HG02678 (cell line): ENCODE results near the gene PRKG2.
"Not testable (repeated sequence)": the region's sequence is repeated elsewhere in the genome, so short reads cannot be mapped to it uniquely, and the experiment has no call there.

Experiments
- ATAC-seq: cut with Tn5 transposase; IDR thresholded peaks from one replicate; pipeline ENCODE4 v1.9.1; 2021; ENCODE audit warnings: mild to moderate bottlenecking, moderate library complexity; ENCODE audit not compliant: unreplicated experiment

The PRKG2 gene, protein sequence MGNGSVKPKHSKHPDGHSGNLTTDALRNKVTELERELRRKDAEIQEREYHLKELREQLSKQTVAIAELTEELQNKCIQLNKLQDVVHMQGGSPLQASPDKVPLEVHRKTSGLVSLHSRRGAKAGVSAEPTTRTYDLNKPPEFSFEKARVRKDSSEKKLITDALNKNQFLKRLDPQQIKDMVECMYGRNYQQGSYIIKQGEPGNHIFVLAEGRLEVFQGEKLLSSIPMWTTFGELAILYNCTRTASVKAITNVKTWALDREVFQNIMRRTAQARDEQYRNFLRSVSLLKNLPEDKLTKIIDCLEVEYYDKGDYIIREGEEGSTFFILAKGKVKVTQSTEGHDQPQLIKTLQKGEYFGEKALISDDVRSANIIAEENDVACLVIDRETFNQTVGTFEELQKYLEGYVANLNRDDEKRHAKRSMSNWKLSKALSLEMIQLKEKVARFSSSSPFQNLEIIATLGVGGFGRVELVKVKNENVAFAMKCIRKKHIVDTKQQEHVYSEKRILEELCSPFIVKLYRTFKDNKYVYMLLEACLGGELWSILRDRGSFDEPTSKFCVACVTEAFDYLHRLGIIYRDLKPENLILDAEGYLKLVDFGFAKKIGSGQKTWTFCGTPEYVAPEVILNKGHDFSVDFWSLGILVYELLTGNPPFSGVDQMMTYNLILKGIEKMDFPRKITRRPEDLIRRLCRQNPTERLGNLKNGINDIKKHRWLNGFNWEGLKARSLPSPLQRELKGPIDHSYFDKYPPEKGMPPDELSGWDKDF

GRCh38 chr4:81214881-81215868 lies at the start of gene PRKG2:
PRKG2 (minus strand) TSS chr4:81215222; CDS start chr4:81205047, 10,175 bp downstream.
- ATAC-seq, result no peak

- ATAC-seq, result no peak
Measured at GRCh38 chr4:81260443-81261101, 45.5 kb upstream of the PRKG2 start.

- no peak for ATAC-seq
Measured at GRCh38 chr4:81258841-81259550, 44.0 kb upstream of the PRKG2 start.

- no peak for ATAC-seq
Measured at GRCh38 chr4:81257816-81258215, 42.8 kb upstream of the PRKG2 start.

DNA sequence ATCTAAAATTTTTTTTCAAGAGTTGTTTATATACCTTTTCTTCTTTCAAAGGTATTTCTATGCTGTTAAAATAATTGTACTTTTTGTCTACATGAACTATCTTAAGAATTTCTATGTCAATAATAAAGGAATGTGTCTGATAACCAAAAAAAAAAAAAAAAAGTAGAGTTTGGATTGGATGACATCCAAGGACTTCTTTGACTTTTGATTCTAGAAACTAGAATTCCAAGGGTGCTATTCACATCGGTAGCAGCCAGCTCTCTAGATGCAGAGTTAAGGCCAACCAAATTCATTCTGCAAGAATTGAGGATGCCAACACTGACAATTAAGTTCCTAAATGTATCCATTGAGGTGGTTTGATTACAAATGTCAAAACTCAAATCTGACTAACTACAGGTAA lies 42.0 kb upstream of the PRKG2 start:
- ATAC-seq, result no peak

GRCh38 chr4:81256059-81256970 lies 41.3 kb upstream of the PRKG2 start:
- no peak for ATAC-seq

DNA sequence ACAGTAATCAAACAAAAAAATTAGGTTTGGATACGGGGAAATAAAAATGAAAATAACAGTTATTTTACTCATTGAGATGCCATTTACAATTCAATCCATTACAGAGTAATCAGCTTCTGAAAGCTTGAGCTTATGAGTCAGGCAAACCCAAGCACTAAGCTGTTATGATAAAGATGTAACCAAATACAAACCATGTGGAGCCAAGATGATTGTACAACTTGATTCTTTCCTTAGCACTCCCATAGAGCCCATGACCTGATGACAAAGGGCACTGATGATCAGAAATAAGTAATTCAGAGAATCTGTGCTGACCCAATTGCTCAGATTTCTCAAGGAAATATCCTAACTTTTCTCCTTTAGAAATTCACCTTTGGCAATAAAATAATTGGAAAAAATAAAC lies 40.5 kb upstream of the PRKG2 start:
- no peak for ATAC-seq

GRCh38 chr4:81250430-81250829 lies 35.4 kb upstream of the PRKG2 start:
- ATAC-seq, result no peak

DNA sequence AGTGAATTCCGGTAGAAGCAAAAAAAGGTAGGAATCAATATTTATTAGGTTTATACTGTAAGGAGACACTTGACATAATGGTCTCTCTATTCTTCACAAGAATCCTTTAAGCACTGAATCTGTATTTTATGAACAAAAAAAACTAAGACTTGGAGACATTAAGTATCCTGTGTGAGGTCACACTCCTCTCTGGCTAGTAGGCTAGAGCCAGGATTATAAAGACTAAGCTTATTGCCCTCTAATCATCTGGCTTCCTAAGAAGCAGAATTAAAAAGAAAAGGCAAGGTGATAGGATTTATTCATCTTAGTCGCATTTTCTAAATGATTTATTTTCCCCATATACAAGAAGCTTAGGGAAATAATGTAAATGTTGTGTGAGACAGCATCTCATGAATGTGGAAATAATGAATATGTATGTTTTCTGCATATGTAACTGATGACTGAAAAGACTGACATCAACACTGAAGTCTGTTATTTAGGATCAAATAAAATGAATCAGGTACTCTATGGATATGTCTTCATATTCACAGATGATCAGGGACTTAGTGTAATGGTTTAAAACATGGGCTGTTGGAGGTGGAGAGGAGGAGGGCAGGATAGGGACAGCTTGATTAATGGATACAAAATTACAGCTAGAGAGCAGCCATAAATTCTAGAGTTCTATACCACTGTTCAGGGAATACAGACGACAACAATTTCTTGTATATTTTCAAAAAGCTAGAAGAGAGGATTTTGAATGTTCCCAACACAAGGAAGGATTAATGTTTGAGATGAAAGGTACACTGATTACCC lies 30.4 kb upstream of the PRKG2 start:
- no peak for ATAC-seq

- ATAC-seq, result no peak
Measured at GRCh38 chr4:81237791-81238190, 22.8 kb upstream of the PRKG2 start.

DNA sequence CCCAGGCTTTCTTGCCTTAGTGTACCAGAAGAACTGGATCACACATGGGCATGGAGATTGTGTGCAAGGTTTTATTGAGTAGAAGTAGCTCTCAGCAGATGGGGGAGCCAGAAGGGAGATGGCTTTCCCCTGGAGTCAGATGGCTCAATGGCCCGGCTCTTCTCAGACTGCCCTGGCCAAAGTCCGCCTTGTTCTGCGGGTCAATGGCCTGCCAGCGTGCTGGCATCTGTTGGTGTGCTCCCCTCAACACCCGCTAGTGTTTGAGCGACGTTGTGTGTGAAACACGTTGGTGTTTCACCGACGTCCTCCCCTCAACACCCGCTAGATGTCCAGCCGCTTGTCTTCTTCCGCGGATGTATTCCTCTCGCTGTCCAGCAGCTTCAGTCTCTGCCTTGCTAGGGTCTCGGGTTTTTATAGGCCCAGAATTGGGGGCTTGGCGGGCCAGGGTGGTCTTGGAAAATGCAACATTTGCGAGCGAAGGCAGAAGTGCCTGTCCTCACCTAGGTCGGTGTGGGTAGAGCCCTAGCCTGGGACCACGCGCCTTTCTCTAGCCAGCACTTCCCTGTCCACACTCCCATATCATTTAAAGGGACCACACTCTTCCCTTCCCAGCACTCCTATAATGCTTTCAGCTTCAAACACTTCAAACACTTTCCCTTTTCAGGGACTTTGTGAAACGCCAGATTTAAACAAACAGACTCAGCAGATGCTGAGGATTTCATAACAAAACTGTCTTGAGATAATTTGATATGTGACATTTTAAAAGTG lies 21.1 kb upstream of the PRKG2 start:
- ATAC-seq, result no peak

GRCh38 chr4:81227968-81228367 lies 12.9 kb upstream of the PRKG2 start:
- no peak for ATAC-seq

- no peak for ATAC-seq
Measured at GRCh38 chr4:81227138-81227537, 12.1 kb upstream of the PRKG2 start.

DNA sequence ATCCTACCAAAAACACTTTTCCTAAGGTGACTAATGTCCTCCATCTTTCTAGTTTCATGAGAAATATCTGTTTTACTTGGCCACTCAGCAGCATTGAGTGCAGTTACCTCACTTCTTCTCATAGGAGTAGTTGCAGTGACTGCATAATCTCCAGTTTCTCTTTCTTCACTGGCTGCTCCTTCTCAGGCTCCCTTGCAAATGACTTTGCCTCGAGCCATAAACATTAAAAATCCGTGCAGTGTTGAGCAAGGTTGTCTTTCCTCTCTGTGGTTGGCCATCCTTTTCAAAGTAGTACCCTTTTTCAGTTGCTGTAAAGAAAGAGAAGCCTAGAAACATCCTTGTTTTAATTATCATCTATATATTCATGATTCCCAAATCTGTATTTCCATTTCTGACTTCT lies 10.2 kb upstream of the PRKG2 start:
- ATAC-seq, result no peak

DNA sequence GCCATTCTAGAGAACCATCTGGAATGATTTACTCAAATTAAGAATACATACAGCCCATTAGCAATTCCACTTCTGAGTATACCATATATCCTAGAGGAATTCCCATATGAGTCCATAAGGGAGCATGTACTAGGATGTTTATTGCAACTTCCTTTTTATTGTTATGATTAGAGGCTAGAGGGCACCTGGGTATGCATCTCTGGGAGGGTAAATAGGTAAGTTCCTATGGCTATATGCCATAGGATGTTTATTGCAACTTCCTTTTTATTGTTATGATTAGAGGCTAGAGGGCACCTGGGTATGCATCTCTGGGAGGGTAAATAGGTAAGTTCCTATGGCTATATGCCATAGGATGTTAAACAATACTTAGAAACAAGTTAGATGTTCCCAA lies 7.1 kb upstream of the PRKG2 start:
- not testable (repeated sequence) for ATAC-seq

GRCh38 chr4:81221303-81222081 lies 6.5 kb upstream of the PRKG2 start:
- no peak for ATAC-seq

DNA sequence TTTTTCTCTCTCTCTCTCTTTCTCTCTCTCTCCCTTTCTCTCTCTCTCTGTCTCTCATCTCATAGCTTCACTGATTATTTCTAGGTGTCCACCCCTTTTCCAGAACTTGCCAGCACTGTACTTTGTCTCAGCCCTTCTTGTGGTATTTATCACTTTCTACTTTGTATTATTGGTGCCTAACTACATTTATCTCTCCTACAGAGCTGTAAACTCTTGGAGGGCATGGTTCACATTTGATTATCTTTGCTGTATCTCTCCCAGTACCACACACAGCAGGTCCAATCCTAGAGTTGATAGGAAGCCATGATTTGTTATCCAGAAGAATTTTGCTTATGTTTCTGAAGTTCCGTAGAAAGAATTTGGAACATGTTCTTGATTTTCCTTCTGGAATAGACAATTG lies 5.2 kb upstream of the PRKG2 start:
- ATAC-seq, result no peak
